Activated CD8-positive, alpha-beta T cell treated with anti-CD3 and anti-CD28 coated beads, Interleukin-2, amount 10 ng/mL, durations not matched to agents 7 days and 5 days (primary cell): ENCODE data around the gene GIMAP2. TPM values are rescaled to one million over a fixed set of nuclear protein-coding genes. Genes with fewer than 3 reads are reported as not detected.
"Not testable (repeated sequence)": the region's sequence is repeated elsewhere in the genome, so short reads cannot be mapped to it uniquely, and the experiment has no call there.

Experiments
- ATAC-seq: fragments of 150-1000 bp; cut with Tn5 transposase; one replicate; pipeline ENCODE4 v1.10.0; 2021; ENCODE audit warnings: moderate library complexity
- CTCF ChIA-PET: fragments of 350-600 bp; sonication (Branson Sonifier 250); formaldehyde crosslinking; loops from one replicate; lab custom pipeline; 2021; ENCODE audit warnings: antibody characterized with exemption; lab: Charles Lee
- POLR2A ChIA-PET: fragments of 350-600 bp; sonication (Branson Sonifier 250); formaldehyde crosslinking; loops from one replicate; lab custom pipeline; 2021; ENCODE audit warnings: antibody characterized with exemption; lab: Charles Lee
- DNase-seq: peaks from one replicate; pipeline ENCODE4 v3.0.0-alpha.2; 2020
- H3K27ac Mint-ChIP-seq: one replicate; pipeline ENCODE4 v1.8.0; 2021; ENCODE audit warnings: mild to moderate bottlenecking, mixed read lengths
- H3K27me3 Mint-ChIP-seq: one replicate; pipeline ENCODE4 v1.8.0; 2021; ENCODE audit warnings: low read depth, mixed read lengths
- H3K36me3 Mint-ChIP-seq: one replicate; pipeline ENCODE4 v1.8.0; 2021; ENCODE audit warnings: low read depth, mixed read lengths
- H3K4me1 Mint-ChIP-seq: one replicate; pipeline ENCODE4 v1.8.0; 2021; ENCODE audit warnings: low read depth, mixed read lengths
- H3K4me3 Mint-ChIP-seq: one replicate; pipeline ENCODE4 v1.8.0; 2021; ENCODE audit warnings: mild to moderate bottlenecking, mixed read lengths
- H3K9me3 Mint-ChIP-seq: one replicate; pipeline ENCODE4 v1.8.0; 2022; ENCODE audit warnings: mixed read lengths; ENCODE audit not compliant: insufficient read depth
- total RNA-seq, 2 experiments: library from RNA; stranded (reverse); gene quantifications; one replicate each; pipeline ENCODE4 v1.2.3, GENCODE V29; 2021

GIMAP2 gene
- total RNA-seq, 2 experiments from 2014 or later: 79.0 to 82.9 TPM

GRCh38 chr7:150662821-150663220, 22.7 kb upstream of the GIMAP2 start:
- Mint-ChIP-seq H3K4me3 (peak overlapping the region; percentile 2), H3K4me1 (peaks cover 71% of the 10 kb centered on the region), H3K27ac (peak overlapping the region; percentile 78), H3K9me3 (peaks cover 16% of the 10 kb centered on the region), H3K36me3 (peaks cover 66% of the 10 kb centered on the region)
- ChIA-PET POLR2A (interaction anchor here (0.6 to 1.0 kb wide), 3 partner anchors 13 to 147 kb away, joined by 3 to 4 read pairs (median 3); no protein-coding TSS in a partner anchor), CTCF (interaction anchor here (2.1 kb wide), 1 partner anchor 93 kb away, joined by 7 read pairs; no protein-coding TSS in a partner anchor)
- ATAC-seq, DNase-seq, H3K27me3 Mint-ChIP-seq: not testable (repeated sequence)

- DNase-seq (peak; percentile 80), ATAC-seq (peak; percentile 59)
- peaks cover 82% of the 10 kb centered on the region for H3K4me1 Mint-ChIP-seq
- H3K27ac Mint-ChIP-seq: peak overlapping the region; percentile 87
- ChIA-PET CTCF (no interaction called here), POLR2A (interaction anchor here (0.7 to 1.4 kb wide), 5 partner anchors 12 to 212 kb away, joined by 3 to 7 read pairs (median 4); partner anchors contain the start of genes GIMAP6 and GIMAP7)
- H3K9me3 Mint-ChIP-seq: peaks cover 6% of the 10 kb centered on the region
- H3K27me3 Mint-ChIP-seq: no peaks in the 10 kb centered on the region
- H3K4me3 Mint-ChIP-seq: peak overlapping the region; percentile 66
- peaks cover 67% of the 10 kb centered on the region for H3K36me3 Mint-ChIP-seq
Observed at GRCh38 chr7:150663802-150664494, 21.6 kb upstream of the GIMAP2 start.

- ATAC-seq (no peak), DNase-seq (no peak)
- H3K27ac Mint-ChIP-seq: peak overlapping the region; percentile 87
- POLR2A ChIA-PET: interaction anchor here (0.6 to 2.2 kb wide), 9 partner anchors 20 to 214 kb away, joined by 3 to 10 read pairs (median 5); partner anchors contain the start of genes GIMAP1, GIMAP2, GIMAP6 and GIMAP7
- peaks cover 7% of the 10 kb centered on the region for H3K9me3 Mint-ChIP-seq
- no peak overlapping the region for H3K4me3 Mint-ChIP-seq
- peaks cover 69% of the 10 kb centered on the region for H3K36me3 Mint-ChIP-seq
- no peaks in the 10 kb centered on the region for H3K27me3 Mint-ChIP-seq
- H3K4me1 Mint-ChIP-seq: peaks cover 92% of the 10 kb centered on the region
- CTCF ChIA-PET: interaction anchor here (1.3 to 1.9 kb wide), 2 partner anchors 21 to 90 kb away, joined by 3 to 5 read pairs; partner anchors contain the start of gene GIMAP2
Observed at GRCh38 chr7:150665089-150665748, 20.3 kb upstream of the GIMAP2 start.

- peak overlapping the region; percentile 87 for H3K27ac Mint-ChIP-seq
- no peaks in the 10 kb centered on the region for H3K27me3 Mint-ChIP-seq
- H3K9me3 Mint-ChIP-seq: peaks cover 4% of the 10 kb centered on the region
- ChIA-PET POLR2A (interaction anchor here (0.6 to 3.6 kb wide), 11 partner anchors 20 to 849 kb away, joined by 3 to 23 read pairs (median 4); partner anchors contain the start of genes GIMAP1, GIMAP2, GIMAP5 and GIMAP6), CTCF (interaction anchor here (0.7 to 1.9 kb wide), 5 partner anchors 20 to 89 kb away, joined by 3 to 5 read pairs (median 3); partner anchors contain the start of gene GIMAP2)
- H3K4me3 Mint-ChIP-seq: peak overlapping the region; percentile 26
- peaks cover 90% of the 10 kb centered on the region for H3K4me1 Mint-ChIP-seq
- DNase-seq (no peak), ATAC-seq (no peak)
- H3K36me3 Mint-ChIP-seq: peaks cover 74% of the 10 kb centered on the region
Observed at GRCh38 chr7:150665896-150666295, 19.6 kb upstream of the GIMAP2 start.

- Mint-ChIP-seq H3K9me3 (peaks cover 7% of the 10 kb centered on the region), H3K27me3 (no peaks in the 10 kb centered on the region), H3K4me1 (peaks cover 90% of the 10 kb centered on the region), H3K27ac (peak overlapping the region; percentile 87), H3K36me3 (peaks cover 76% of the 10 kb centered on the region), H3K4me3 (no peak overlapping the region)
- ATAC-seq (no peak), DNase-seq (no peak)
- ChIA-PET CTCF (interaction anchor here (0.6 to 1.9 kb wide), 8 partner anchors 19 to 217 kb away, joined by 3 to 5 read pairs (median 3); partner anchors contain the start of gene GIMAP2), POLR2A (interaction anchor here (0.6 to 3.6 kb wide), 11 partner anchors 9 to 848 kb away, joined by 3 to 23 read pairs (median 4); partner anchors contain the start of genes GIMAP1, GIMAP5, GIMAP6 and GIMAP7)
Observed at GRCh38 chr7:150666412-150666811, 19.1 kb upstream of the GIMAP2 start.

- H3K27me3 Mint-ChIP-seq: no peaks in the 10 kb centered on the region
- peaks cover 90% of the 10 kb centered on the region for H3K4me1 Mint-ChIP-seq
- peak overlapping the region; percentile 87 for H3K27ac Mint-ChIP-seq
- CTCF ChIA-PET: interaction anchor here (0.9 to 2.2 kb wide), 13 partner anchors 8 to 263 kb away, joined by 3 to 8 read pairs (median 4); partner anchors contain the start of genes GIMAP1, GIMAP2 and GIMAP6
- peaks cover 20% of the 10 kb centered on the region for H3K9me3 Mint-ChIP-seq
- DNase-seq (peak; percentile 80), ATAC-seq (peak; percentile 81)
- H3K4me3 Mint-ChIP-seq: peak overlapping the region; percentile 32
- H3K36me3 Mint-ChIP-seq: peaks cover 78% of the 10 kb centered on the region
- POLR2A ChIA-PET: interaction anchor here (0.7 to 3.6 kb wide), 19 partner anchors 8 to 217 kb away, joined by 3 to 23 read pairs (median 4); partner anchors contain the start of genes GIMAP2, GIMAP5, GIMAP6 and GIMAP7
Observed at GRCh38 chr7:150668472-150668911, 17.0 kb upstream of the GIMAP2 start.

- Mint-ChIP-seq H3K4me1 (peaks cover 85% of the 10 kb centered on the region), H3K4me3 (peak overlapping the region; percentile 32), H3K27me3 (no peaks in the 10 kb centered on the region), H3K36me3 (peaks cover 78% of the 10 kb centered on the region), H3K27ac (peak overlapping the region; percentile 87), H3K9me3 (peaks cover 20% of the 10 kb centered on the region)
- DNase-seq (no peak), ATAC-seq (no peak)
- ChIA-PET POLR2A (interaction anchor here (0.7 to 3.6 kb wide), 14 partner anchors 17 to 217 kb away, joined by 3 to 23 read pairs (median 5); partner anchors contain the start of genes GIMAP2, GIMAP5, GIMAP6 and GIMAP7), CTCF (interaction anchor here (0.7 to 2.2 kb wide), 8 partner anchors 7 to 218 kb away, joined by 3 to 8 read pairs (median 6); partner anchors contain the start of genes GIMAP1, GIMAP2, GIMAP4 and GIMAP6)
Observed at GRCh38 chr7:150668977-150669376, 16.5 kb upstream of the GIMAP2 start.

- H3K27me3 Mint-ChIP-seq, DNase-seq, POLR2A ChIA-PET, H3K27ac Mint-ChIP-seq, H3K4me3 Mint-ChIP-seq, ATAC-seq: not testable (repeated sequence)
- CTCF ChIA-PET: interaction anchor here (1.0 kb wide), 2 partner anchors 14 to 223 kb away, joined by 3 to 5 read pairs; partner anchors contain the start of gene GIMAP2
- Mint-ChIP-seq H3K9me3 (peaks cover 20% of the 10 kb centered on the region), H3K4me1 (peaks cover 83% of the 10 kb centered on the region), H3K36me3 (peaks cover 64% of the 10 kb centered on the region)
Observed at GRCh38 chr7:150671798-150672585, 13.5 kb upstream of the GIMAP2 start.

GRCh38 chr7:150675714-150676113, 9.8 kb upstream of the GIMAP2 start:
- CTCF ChIA-PET: interaction anchor here (1.1 to 2.1 kb wide), 3 partner anchors 8 to 227 kb away, joined by 3 to 9 read pairs (median 6); partner anchors contain the start of gene GIMAP2
- Mint-ChIP-seq H3K4me1 (peaks cover 84% of the 10 kb centered on the region), H3K4me3 (peak overlapping the region; percentile 47), H3K27me3 (no peaks in the 10 kb centered on the region), H3K9me3 (peaks cover 16% of the 10 kb centered on the region), H3K36me3 (peaks cover 59% of the 10 kb centered on the region), H3K27ac (peak overlapping the region; percentile 89)
- ATAC-seq (no peak), DNase-seq (no peak)
- POLR2A ChIA-PET: interaction anchor here (0.7 to 1.4 kb wide), 5 partner anchors 9 to 224 kb away, joined by 3 to 4 read pairs (median 3); no protein-coding TSS in a partner anchor

- POLR2A ChIA-PET: interaction anchor here (0.7 to 2.0 kb wide), 8 partner anchors 8 to 226 kb away, joined by 3 to 6 read pairs (median 4); partner anchors contain the start of genes GIMAP2, GIMAP4 and GIMAP8
- Mint-ChIP-seq H3K4me1 (peaks cover 84% of the 10 kb centered on the region), H3K4me3 (peak overlapping the region; percentile 64), H3K27ac (peak overlapping the region; percentile 81), H3K9me3 (peaks cover 20% of the 10 kb centered on the region), H3K36me3 (peaks cover 59% of the 10 kb centered on the region)
- peak; percentile 32 for ATAC-seq
- not testable (repeated sequence) for H3K27me3 Mint-ChIP-seq, DNase-seq
- CTCF ChIA-PET: interaction anchor here (0.9 to 2.1 kb wide), 4 partner anchors 8 to 227 kb away, joined by 3 to 9 read pairs (median 4); partner anchors contain the start of gene GIMAP2
Observed at GRCh38 chr7:150676276-150676675, 9.2 kb upstream of the GIMAP2 start.
